Measurements from ENCODE around the gene A4GNT.

A4GNT gene

DNA sequence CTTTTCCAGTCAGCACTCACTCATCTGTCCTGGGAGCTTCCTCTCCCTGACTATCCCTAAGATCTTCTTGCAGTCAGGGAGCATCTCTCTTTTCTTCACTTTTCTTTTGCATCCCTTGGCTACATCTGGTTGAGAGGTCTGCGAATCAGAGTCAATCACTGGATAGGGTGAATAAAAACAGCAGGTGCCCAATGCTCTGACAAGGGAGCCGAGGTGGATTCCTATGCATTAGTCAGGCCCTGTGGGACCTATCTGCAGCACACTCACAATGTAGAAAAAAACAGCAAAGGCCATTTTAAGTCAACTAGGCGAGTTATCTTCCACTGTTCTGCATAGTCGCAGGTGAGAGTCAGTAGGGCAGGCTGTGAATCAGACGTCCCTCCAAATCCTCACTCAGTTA, 52.3 kb downstream of the A4GNT start:
- in situ Hi-C loops (cut with MboI; ENCODE audit: low sequenced_read_pairs): no loop called here

DNA sequence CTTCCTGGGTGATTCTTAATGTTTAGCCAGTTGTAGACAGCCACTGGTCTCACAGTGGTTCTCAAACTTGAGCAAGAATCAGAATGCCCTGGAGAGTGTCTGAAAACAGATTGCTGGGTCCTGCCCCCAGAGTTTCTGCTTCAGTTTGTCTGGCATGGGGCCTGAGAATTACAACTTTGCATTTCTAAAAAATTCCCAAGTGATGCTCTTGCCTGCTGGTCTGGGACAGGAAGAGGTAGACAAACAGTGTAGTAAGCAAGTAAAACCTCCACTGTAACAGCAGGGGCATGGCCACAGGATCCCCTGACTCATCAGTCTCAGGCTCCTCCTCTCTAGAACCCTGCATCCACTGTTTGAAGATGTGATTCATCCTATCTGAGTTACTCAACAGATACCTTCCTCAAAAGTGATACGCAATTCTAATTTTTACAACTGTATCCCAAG, 53.3 kb downstream of the A4GNT start:
- in situ Hi-C loops (cut with MboI; ENCODE audit: low sequenced_read_pairs): no loop called here

DNA sequence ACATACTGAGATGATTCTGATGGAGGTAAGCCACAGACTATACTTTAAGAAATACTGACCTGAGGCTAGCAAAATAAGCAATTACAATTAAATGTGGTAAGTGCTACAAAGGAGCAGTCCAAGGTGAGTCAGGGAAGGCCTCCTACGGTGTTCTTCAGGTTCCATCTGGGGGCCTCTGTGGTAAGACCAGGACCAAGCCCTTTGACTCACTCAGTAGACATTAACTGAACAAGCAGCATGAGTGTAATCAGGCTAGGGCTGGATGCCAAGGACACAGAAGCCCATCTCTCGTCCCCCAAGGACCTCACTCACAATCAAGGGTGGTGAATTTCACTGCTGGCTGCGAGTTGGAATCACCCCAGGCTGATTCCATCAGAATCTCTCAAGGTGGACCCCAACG, 54.1 kb downstream of the A4GNT start:
- in situ Hi-C loops (cut with MboI; ENCODE audit: low sequenced_read_pairs): no loop called here
